A204.1 (cell line): ENCODE results near the gene TLX2.

ENCODE experiments used
- FAIRE-seq: peaks from 2 replicates; lab custom pipeline; 2012; peaks lifted over from hg19 to GRCh38; lab: Jason Lieb, UNC

Gene TLX2

GRCh38 chr2:74512744-74513604, 1.3 kb upstream of the TLX2 start:
- no peak for FAIRE-seq

DNA sequence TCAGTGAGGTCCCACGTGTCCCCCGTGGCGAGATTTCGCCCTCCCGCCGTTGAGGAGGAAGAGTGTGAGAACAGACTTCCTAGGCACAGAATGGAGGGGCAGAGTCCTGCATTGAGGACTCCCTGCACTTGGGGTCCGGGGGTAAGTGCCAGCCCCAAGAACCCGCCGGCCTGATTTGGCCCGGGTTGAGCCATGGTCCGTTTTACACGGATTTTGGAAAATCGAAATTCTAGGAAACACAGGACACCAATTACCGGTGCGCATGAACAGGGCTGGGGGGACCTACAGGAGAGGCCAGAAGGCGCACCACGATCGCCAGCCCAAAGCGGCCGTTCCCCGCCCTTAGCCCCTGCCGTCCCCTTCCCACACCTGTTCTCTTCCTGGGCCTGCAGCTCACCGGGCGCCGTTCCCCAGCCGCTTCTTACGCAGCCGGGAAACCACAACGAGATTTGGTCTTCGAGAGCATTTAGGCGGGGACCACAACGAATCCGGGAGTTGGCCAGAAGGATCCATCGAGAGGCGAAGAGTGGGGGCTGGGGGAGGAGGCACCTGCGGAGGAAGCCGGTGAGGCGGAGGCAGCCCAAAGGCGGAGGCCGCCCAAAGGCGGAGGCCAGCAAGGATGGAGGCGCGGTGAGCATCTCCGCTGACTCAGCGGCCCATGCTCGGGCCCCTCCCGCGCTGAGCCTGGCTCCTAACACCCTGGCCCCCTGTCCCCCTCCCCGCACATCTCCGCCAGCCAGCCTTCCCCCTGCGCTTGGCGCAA, 464 bp upstream of the TLX2 start:
- FAIRE-seq, result no peak

DNA sequence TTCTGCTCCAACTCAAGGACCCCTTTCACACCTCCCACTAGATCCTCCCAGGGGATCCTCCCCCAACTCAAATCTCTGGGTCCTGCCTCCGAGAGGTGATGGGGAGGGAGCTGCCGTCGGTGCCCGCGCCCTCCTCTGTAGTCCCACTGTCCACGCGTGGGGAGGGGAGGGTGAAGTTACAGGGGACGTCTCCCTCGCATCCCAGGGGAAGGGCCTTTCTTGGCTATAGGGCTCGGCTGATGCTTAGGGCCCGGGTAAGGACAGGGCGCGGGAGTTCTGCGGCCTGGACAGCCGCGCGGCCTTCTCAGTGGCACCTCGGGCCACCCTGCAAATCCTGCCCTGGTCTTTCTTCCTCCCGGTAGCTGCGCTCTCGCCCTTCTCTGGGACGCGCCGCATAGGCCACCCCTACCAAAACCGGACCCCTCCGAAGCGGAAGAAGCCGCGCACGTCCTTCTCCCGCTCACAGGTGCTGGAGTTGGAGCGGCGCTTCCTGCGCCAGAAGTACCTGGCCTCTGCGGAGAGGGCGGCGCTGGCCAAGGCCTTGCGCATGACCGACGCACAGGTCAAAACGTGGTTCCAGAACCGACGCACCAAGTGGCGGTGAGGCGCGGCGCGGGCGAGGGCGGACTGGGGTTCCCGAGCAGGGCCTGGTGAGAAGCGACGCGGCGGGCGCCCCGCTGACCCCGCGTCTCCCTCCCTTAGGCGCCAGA, 1.2 kb downstream of the TLX2 start:
- no peak for FAIRE-seq

- FAIRE-seq, result no peak
These were observed 1.9 kb downstream of the TLX2 start for GRCh38 chr2:74515981-74516633.

DNA sequence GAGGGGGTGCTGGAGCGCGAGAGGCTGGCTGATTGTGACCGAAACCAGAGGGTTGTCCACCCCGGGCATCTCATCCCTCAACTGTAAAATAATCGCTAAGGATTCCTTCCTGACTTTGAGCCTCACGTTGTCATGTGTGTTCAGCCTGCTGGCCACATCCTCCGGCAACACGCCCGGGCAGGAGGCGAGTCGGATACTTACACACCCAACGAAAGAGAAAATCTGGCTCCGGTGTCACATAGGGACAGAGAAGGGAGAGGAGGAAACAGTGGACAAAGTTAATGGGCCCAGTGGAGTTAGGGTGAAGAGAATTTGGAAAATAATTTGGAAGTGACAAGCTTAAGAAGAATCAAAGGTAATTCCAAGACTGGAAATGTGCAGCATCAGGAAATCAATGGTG, 2.4 kb downstream of the TLX2 start:
- no peak for FAIRE-seq

- FAIRE-seq, result no peak
These were observed 8.3 kb downstream of the TLX2 start for GRCh38 chr2:74522516-74522915.

- FAIRE-seq, result no peak
These were observed 9.8 kb downstream of the TLX2 start for GRCh38 chr2:74524005-74524404.

- no peak for FAIRE-seq
These were observed 10.9 kb downstream of the TLX2 start for GRCh38 chr2:74524955-74525716.

DNA sequence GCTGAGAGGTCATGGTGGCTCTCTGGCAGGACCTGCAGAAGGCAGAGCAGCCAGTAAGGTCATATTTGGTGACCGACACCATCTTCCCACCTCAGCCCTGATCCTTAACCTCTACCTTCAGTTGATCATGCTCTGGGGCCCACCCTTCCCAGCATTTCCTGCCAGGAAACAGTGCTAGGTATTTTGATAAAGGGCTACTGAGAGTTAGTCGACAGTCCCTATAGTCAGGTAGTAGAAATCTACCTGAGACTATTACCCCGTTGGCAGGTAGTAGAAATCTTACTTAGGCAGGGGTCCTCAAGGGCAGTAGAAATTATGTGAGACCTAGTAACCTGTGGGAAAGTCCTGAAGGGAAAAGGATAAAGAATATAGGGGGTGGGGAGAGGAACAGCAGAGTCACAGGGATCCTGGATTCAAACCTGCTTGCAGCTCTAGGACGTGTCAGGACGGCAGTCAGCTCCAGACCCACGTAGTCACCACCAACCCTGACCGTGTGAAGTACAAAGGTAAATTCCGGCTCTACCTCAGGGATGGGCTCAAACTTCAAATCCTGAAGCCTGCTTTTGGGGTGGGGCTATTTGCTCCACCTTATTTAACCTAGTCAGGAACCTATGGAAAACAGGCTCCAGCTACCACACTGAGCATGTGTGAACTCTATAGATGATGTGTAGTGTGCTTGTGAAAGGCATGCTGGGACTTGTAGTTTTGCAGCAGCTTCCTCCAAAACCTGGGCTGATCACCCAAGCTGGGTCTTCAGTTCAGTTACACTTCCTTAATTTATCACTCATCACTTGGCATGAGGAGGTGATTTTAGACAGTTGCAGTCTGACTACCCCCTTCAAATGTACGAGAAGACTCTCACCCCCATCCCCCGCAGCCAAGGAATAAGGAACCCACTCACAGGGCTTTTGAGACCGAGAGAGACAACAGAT, 11.7 kb downstream of the TLX2 start, which contains the start of gene DQX1:
TSS of gene DQX1 (minus strand) at position 515 of the 932 bp plus-strand sequence. CDS start at position 13, 502 bp downstream.
- no peak for FAIRE-seq

DNA sequence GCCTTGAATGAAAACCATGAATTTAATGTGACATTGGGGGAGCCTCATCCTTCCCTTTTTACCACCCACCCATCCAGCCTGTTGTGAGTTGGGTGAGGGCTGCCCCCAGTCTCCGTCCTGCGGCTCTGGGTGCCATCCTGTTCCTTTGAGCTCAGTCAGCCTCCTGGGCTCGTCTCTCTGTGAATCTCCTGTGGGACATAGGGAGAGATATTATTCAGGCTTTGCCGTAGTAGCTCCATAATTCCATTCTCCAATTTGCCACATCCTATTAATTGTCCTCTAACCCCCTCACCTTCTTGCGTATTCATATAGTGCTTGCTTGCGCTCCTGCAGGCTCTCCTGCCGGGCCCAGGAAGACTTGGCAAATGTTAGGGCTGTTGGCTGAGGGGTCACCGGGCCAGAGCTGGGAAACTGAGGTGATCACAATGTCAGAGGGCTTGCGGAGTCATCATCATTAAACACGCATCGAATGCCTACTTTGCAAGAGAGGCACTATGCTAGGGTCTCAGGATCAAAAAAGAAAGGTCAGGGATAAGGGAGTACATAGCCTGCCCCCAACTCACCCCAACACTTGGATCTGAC, 12.5 kb downstream of the TLX2 start:
- no peak for FAIRE-seq

DNA sequence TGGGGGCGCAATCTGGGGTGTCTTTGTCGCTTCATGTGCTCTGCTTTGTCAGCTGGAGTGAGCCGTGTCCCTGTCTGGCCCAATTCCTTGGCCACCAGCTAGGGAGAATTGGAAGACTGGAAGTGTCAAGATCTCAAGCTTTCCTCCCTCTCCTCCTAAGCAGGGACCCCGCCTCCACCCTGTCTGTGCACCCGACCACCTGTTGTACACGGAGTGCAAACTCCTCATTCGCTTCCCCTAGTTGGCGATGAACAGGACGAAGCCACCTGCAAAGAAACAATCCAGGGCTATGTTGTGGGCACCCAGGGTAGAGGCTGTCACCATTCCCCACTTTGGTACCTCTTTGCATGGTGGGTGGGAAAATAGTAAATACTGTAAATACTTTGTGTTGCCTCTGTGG, 13.5 kb downstream of the TLX2 start:
- no peak for FAIRE-seq

- FAIRE-seq, result no peak
These were observed 14.5 kb downstream of the TLX2 start for GRCh38 chr2:74528600-74529356.

GRCh38 chr2:74529357-74530238, 15.3 kb downstream of the TLX2 start, which contains the start of the genes AUP1 and HTRA2:
Gene AUP1, minus strand, starts transcription at chr2:74529706. Its CDS starts 77 bp downstream, at chr2:74529629.
Gene HTRA2, plus strand, starts transcription at chr2:74529933. Its CDS starts 74 bp downstream, at chr2:74530007.
- FAIRE-seq, result peak; percentile 94

DNA sequence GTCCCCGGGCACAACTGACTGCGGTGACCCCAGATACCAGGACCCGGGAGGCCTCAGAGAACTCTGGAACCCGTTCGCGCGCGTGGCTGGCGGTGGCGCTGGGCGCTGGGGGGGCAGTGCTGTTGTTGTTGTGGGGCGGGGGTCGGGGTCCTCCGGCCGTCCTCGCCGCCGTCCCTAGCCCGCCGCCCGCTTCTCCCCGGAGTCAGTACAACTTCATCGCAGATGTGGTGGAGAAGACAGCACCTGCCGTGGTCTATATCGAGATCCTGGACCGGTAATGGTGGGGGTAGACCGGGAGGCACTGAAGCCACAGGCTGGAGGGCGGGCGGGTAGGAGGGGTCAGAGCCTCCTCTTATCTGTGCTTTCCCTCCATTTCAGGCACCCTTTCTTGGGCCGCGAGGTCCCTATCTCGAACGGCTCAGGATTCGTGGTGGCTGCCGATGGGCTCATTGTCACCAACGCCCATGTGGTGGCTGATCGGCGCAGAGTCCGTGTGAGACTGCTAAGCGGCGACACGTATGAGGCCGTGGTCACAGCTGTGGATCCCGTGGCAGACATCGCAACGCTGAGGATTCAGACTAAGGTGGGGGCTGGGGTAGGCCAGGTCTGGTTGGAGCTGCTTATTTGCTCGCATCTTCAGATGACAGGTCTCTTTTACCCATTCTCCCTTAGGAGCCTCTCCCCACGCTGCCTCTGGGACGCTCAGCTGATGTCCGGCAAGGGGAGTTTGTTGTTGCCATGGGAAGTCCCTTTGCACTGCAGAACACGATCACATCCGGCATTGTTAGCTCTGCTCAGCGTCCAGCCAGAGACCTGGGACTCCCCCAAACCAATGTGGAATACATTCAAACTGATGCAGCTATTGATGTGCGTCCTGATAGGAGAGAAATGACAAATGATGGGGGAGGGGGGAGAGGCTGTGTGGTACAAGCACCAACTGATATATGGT, 16.3 kb downstream of the TLX2 start:
- no peak for FAIRE-seq

GRCh38 chr2:74531666-74532065, 17.4 kb downstream of the TLX2 start:
- no peak for FAIRE-seq

- FAIRE-seq, result peak; percentile 56
These were observed 18.0 kb downstream of the TLX2 start for GRCh38 chr2:74532222-74532621.

- FAIRE-seq, result no peak
These were observed 19.2 kb downstream of the TLX2 start for GRCh38 chr2:74533464-74533863.
